Measurements from ENCODE around the gene BOLA3.
"Not testable (repeated sequence)": the region's sequence is repeated elsewhere in the genome, so short reads cannot be mapped to it uniquely, and the experiment has no call there.

BOLA3 gene, protein sequence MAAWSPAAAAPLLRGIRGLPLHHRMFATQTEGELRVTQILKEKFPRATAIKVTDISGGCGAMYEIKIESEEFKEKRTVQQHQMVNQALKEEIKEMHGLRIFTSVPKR

DNA sequence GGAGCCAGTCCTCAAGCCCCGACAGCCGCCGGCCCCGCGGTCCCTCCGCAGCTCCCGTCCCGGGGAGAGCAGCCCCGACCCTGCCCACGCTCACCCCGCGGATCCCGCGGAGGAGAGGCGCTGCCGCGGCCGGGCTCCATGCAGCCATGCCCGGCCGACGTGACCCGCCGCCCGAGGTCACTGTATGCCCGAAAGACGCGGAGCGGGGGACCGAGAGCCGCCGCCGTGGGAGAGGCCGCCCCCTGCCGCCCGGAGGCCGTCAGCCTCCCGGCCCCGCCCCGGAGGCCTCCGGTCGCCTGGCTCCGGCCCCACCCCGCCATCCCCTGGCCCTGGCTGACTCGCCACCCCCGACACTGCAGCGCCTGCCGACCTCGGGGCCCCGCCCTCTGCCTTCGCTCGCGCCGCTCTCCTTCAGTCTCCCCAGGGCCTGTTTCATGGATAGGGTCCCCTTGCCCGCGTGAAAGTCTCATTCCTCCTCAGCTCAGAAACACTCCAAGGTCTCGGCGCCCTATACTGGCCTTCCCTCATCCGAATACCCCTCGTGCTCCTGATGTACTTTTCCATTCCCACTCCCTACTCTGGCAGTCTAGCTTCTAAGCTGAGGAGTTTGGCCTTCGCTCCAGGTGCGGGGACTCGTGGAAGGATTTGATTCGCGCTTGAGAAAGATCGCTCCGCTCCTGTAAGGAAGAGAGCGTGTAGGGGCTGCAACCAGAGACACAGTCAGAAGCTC lies at the start of gene BOLA3:
Gene BOLA3 (minus strand): TSS at position 186 of the 730 bp plus-strand sequence. CDS start 38 bp downstream, at position 148.
- peak; percentile 33 for DNase-seq

DNA sequence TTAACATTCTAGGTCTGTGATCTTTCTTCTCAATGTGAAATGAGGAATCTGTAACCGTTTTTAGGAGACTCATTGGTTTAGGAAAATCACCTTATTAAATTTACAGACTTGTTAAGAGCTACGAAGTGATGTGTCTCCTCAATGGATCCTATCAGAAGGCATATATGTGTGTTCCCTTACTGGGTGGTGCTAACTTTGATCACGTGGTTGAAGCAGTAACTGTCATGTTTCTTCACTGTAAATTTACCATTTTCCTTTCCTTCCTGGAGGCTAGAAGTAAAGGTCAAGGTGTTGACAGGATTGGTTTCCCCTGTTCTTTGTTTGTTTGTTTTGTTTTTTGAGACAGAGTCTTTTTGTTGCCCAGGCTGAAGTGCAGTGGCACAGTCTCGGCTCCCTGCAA lies 49.3 kb upstream of the BOLA3 start:
- DNase-seq = no peak

DNA sequence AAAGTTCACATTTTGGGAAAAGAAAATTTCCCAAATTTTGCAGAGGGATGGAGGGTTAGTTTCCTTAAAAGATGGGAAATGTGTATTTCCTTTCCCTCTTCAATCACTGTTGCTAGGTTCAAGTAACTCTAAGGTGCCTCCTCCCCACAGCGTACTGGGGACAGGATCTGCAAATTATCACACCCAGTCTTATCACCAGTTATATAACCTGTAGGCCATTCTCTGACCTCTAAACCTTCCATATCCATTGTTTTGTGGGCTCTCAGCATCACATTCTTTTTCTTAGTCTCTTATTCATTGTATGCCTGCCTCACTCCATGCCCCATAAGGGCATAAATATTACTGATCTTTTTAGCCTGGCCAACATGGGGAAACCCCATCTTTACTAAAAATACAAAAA lies 47.1 kb upstream of the BOLA3 start:
- DNase-seq = no peak

DNA sequence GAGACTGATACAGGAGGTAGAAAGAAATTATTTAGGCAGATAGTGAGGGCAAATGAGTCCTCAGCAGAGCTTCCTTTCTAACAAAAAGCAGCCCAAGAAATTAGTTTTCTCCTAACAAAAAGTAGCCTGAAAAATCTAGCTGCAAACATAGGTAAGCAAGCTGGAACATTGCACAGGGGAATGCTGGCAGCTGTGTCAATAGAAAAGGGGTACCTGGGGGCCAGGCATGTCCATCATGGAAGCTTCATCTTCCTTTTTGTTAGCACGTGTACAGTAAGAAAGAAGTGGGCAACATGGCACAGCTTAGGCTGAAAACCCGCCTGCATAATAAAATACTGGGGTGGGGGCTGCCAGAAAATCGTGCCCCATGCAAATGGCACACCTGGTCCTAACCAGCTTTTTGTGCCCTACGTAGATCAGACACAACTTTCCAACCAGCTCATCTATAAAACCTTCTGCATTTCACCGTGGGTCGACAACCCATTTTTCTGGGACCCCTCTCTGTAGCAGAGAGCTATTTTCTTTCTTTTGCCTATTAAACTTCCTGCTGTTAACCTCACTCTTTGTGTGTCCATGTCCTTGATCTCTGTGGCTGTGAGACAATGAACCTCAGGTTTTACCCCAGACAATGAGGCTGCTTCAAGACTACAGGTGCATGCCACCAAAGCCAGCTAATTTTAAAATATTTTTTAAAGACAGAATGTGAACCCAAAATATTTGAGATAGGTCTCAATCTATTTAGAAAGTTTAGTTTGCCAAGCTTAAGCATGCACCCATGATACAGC lies 44.1 kb upstream of the BOLA3 start:
- DNase-seq = no peak

DNA sequence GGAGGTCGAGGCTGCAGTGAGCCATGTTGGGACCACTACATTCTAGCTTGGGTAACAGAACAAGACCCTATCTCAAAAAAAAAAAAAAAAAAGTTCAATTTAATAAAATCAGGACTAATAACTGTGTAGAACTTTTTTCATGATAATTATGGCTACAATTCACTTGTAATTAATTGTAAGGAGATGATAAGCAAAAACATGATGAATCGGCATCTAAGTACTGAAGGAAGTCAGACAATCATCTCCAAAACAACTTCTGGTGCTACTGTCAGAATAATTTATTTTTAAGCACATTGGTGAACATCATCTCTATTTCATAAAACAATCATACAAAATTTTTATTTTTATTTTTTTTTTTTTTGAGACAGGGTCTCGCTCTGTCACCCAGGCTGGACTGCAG lies 41.0 kb upstream of the BOLA3 start:
- DNase-seq = no peak

DNA sequence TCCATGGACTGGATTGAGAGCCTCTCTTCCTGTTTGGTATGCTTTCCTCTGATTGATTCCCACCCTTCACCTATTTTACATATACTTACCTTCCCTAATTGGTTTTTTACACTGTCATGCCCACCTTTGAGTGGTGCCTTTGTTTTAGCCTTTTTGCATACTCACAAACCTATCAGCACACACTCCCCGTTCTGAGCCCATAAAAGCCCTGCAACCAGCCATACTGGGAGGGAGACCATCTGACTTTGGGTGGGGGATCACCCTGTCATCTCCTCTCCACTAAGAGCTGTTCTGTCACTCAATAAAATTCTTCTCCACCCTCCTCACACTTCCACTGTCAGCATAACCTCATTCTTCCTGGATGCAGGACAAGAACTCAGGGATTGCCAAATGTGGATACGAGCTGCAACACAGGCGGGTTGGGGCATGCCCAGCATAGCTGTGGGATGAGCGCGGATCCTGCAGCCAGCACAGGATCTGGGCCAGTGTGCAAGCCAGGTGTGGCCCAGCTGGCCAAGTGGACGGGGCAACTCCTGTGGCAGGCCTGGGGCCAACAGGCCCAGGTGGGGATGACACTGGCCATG lies 40.4 kb upstream of the BOLA3 start:
- DNase-seq = no peak

DNA sequence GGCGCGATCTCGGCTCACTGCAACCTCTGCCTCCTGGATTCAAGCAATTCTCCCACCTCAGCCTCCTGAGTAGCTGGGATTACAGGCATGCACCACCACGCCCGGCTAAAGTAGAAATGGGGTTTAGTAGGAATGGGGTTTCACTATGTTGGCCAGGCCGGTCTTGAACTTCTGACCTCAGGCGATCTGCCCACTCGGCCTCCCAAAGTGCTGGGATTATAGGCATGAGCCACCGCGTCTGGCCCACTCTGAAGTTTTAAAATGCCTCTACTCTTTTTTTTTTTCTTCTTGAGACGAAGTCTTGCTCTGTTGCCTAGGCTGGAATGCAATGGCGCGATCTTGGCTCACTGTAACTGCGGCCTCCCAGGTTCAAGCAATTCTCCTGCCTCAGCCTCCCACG lies 39.0 kb upstream of the BOLA3 start:
- DNase-seq = not testable (repeated sequence)

DNA sequence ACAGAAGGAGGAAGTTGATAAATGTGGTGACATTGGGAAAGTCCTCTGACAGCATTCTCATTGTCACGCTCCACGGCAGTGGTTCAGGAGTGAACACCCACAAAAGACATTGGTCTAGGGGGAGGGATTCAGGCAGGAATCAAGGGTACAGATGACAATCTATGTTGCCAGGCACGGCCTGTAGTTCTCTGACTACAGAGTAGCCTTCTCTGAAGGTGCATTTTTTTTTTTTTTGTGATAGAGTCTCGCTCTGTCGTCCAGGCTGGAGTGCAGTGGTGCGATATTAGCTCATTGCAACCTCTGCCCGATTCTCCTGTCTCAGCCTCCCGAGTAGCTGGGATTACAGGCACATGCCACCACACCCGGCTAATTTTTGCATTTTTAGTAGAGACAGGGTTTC lies 38.3 kb upstream of the BOLA3 start:
- DNase-seq = no peak

DNA sequence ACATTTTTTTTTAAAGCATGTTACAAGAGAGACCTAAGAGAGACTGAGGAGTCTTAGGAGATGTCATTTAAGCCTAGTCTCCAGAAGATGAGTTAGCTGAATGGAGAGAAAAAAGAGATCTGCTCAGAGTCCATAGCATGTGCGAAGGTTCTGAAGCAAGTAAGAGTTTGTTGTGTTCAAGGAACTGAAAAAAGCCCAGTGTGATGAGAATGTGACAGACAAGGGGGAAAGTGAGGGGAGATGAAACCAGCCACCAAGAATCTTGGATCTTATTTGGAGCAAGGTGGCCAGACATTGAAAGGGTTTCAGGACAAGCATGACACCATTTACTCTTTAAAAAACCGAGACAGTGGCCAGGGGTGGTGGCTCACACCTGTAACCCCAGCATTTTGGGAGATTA lies 36.2 kb upstream of the BOLA3 start:
- DNase-seq = no peak

DNA sequence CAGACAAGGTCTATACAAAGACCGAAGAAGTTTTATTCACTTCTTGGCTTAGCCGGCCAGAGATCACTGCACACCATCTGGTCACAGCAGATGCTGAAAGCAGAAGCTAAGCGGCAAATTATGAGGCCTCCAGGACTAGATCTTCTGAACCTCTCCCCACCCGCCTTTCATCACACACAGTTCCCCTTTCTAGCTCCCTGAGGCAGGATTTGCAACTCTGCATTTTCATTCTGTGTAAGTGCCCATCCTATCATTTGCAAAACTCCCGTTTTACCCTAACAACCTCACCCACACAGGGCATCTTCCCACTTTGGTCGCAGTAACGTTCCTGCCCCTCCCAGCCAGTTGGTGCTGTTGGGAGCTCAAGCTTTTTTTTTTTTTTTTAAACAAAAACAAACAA lies 34.0 kb upstream of the BOLA3 start:
- no peak for DNase-seq

DNA sequence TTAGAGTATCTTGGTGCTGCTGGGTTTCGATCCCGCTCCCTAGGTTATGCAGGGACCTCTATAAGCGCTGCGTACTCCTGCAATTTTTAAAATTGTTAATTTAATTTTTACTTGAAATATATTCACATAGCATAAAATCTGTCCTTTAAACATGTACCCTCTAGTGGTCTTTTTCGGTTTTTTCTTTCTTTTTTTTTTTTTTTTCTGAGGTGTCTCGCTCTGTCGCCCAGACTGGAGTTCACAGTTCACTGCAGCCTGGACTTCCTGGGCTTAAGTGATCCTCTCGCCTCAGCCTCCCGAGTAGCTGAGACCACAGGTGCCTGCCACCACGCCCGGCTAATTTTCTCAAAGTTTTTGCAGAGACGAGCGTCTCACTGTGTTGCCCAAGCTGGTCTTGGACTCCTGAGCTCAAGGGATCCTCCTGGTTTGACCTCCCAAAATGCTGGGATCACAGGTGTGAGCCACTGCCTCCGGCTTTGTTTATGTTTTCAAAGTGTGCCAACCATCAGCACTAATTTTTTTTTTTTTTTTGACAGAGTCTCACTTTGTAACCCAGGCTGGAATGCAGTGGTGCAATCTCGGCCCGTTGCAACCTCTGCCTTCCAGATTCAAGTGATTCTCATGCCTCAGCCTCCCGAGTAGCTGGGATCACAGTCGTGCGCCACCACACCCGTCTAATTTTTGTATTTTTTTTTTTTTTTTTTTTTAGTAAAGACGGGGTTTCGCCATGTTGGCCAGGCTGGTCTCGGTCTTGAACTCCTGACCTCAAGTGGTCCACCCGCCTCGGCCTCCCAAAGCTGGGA lies 31.6 kb upstream of the BOLA3 start:
- no peak for DNase-seq

DNA sequence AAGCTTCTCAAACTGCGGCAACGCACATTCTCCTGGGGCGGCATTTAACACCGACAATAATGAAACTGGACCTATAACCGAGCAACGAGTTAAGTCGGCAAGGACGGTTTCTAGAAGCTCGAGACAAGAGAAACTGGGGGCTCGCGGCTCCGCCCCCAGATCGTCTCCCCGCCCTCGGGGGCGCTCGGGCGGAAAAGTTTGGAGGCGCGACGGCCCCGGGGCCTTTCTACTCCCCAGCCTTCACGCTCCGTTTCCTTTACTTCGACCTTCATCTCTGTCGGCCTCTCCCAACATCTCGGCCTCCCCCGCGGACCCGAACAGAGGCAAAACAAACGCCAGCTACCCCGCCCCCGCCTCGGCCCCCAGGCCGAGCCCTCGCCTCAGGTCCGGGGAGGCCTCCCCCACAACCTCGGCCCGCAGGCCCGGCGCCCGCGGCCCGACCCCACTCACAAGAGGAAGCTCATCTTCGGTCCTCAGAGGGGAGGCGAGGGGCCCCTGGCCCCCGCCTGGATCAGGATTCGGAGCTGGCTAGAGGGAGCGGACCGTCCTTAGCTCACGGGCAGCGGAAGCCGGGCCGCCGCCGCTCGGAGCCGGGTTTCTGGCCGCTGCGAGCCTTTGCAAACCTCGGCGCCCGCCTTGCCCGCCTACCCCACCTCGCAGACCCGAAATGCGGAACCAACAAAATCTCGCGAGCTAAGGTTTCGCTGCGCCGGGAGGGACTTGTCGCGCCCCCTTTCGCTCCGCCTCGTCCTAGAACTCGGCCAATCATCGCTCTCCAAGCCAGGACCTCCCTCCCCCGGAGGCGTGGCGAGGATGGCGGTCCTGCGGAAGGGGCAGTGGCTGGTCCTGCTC lies 30.7 kb upstream of the BOLA3 start, which contains the start of gene MOB1A:
Gene MOB1A (minus strand): TSS at position 669 of the 852 bp plus-strand sequence. CDS start 205 bp downstream, at position 464.
- DNase-seq = peak; percentile 87

DNA sequence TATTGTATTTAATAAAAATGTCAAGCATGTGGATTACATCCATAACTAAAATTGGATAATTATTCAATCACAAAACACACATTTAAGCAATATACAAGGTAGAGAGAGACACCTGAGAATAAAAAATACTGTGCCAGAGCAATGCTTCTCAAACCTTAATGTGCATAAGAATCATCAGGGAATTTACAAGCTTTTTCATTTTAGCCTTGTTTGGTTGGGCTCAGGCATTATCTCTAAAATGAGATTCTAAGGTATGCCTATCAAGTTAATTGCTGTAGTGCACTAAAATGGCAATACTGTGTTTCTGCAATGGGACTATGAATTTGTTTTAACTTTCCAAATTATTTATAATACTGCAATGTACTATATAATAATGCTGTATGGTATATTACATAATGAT lies 30.0 kb upstream of the BOLA3 start:
- DNase-seq = no peak

DNA sequence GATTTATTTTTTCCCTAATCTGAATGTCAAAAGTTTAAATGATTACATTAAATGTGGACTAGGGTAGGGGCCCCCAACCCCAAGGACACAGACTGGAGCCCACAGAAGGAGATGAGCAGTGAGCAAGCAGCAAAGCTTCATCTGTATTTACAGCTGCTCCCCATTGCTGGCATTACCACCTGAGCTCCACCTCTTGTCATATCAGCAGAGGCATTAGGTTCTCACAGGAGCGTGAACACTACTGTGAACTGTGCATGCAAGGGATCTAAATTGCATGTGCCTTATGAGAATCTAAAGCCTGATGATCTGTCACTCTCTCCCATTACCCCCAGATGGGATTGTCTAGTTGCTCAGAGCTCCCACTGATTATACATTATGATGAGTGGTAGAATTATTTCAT lies 27.2 kb upstream of the BOLA3 start:
- DNase-seq = no peak

DNA sequence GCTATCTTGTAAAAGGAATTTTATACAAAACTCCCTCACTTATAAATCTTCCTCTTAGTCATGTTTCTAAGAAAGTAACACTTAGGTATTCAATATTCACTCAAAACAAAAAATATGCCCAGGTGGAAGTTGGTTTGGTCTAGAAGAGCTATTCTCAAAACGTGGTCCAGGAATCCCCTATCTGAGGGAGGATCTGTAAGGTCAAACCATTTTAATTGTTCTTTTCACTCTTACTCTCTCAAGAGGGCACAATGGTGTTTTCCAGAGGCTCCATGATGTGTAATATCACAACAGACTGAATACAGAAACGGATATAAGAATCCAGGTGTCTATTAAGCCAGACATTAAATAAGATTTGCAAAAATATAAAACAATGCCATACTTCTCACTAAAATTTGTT lies 21.0 kb upstream of the BOLA3 start:
- DNase-seq = no peak

DNA sequence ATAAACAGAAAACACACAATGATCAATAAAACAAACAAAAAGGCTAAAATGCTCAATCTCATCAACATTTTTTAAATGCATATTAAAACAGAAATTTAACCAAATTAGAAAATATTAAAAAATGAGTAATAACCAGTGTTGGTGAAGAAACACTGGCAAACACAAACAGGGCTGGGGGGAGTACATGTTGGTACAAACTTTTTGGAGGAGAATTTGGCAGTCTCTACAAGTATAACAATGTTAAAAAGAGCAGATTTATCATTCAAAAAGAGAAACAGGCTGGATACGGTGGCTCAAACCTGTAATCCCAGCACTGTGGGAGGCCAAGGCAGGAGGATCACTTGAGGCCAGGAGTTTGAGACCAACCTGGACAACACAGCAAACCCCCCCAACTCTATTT lies 17.0 kb upstream of the BOLA3 start:
- DNase-seq = no peak

DNA sequence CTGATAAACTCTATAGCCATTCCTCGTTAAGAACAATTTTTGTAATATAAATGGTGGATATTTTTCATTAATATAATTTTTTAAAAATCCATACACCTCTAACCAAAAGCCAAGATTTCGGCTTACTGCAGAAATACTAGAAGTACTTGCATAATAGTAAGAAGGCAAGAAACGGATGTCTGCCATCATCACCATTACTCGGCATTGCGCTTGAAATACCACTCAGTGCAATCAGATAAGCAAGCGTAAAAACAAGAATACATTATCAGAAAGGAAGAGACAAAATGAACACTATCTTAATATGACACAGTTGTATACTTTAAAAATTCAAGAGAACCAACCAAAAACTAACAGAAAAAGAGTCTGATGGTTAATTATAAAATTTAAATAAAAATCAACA lies 15.2 kb upstream of the BOLA3 start:
- no peak for DNase-seq

DNA sequence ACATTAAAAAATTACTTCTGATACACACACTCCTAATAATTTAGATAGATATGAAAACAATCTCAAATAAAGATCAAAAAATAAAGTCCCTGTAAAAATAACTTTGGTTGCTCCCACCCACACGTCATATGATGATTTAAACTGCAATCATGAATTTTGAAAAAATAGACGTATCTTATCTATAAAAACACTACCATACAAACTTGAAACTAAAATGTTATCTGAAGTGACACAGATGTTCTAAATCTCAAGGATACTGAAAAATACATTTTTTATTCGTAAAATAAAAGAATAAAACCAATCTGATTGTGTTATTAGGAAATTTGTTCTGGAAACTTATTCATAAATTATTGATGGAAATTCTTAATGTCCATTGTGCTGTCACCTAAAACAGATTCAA lies 8.1 kb upstream of the BOLA3 start:
- DNase-seq = no peak

DNA sequence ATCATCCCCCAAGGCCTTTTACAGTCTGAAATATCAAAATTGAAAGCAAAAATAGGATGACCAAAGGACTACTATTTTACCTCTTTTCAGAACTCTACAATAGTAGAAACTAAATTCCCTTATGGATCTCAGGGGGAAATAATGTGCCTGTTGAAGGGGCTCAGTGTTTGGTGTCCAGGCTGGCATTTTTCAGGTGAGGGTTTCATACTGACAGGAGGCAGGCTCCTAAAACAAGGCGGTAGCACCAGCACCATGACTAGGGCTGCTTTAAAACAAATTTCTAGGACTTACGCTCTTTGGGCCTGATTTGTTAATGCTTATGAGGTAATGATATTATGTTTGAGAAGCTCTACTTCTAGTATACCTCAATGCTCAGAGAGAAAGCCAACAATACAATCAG lies 5.2 kb upstream of the BOLA3 start:
- DNase-seq = no peak

DNA sequence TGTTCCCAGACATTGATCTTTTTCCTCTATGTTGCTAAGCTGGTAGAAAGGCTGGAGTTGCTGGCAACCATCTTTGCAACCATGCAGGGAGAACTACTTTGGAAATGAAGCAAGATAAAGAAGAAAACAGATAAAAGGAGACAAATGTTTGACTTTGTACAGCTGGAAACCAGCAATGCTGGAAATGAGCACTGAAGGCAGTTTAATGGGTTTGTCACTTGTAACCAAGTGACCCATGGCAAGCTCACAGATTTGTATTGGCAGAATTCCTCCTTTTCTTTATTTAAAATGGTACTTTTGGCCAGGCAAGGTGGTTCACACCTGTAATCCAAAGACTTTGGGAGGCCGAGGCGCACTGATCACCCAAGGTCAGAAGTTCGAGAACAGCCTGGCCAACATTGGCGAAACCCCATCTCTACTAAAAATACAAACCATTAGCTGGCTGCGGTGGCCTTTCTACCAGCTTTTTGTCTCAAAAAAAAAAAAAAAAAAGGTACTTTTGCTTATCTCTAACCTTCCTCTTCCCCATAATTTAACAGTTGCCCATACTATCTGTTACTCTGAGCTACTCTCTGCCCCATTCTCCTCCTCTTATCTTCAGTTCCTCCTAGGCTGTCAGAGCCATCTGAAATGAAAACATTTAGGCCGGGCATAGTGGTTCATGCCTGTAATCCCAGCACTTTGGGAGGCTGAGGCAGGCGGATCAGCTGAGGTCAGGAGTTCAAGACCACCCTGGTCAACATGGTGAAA lies 2.0 kb upstream of the BOLA3 start:
- DNase-seq = no peak

DNA sequence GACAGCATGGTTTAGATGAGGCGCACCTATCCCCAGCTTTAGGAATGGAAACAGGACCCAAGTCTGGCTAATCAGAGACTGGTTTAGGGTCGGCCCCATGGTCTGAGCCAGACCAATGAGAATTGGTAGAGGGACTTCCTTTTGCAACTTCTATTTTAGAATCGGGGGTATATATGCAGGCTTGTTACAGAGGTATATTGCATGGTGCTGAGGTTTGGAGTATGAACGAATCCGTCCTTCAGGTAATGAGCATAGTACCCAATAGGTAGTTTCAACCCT lies 1.5 kb upstream of the BOLA3 start:
- DNase-seq = no peak
